Keratinocyte (primary cell): ENCODE results near the gene DPY19L3. TPM values are rescaled to one million over a fixed set of nuclear protein-coding genes. Genes with fewer than 3 reads are reported as not detected.
"Not testable (repeated sequence)": the region's sequence is repeated elsewhere in the genome, so short reads cannot be mapped to it uniquely, and the experiment has no call there.

Source experiments
- DNase-seq: peaks from one replicate; pipeline ENCODE4 v3.0.0-alpha.2; 2011; ENCODE audit warnings: low read depth, missing footprints, low spot score
- FAIRE-seq: peaks from 2 replicates; lab custom pipeline; 2011; peaks lifted over from hg19 to GRCh38; lab: Jason Lieb, UNC
- H2AFZ ChIP-seq: 2 replicates; pipeline ENCODE4 v1.6.0; 2012; ENCODE audit warnings: low read length, control low read depth, inconsistent platforms; ENCODE audit not compliant: control insufficient read depth
- H3K27ac ChIP-seq: 2 replicates; pipeline ENCODE4 v1.5.1; 2011; ENCODE audit warnings: low read length; ENCODE audit not compliant: control insufficient read depth, insufficient read depth
- H3K27me3 ChIP-seq: 3 replicates; pipeline ENCODE4 v1.6.0; 2011; ENCODE audit warnings: low read length; ENCODE audit not compliant: control insufficient read depth, insufficient read depth; ENCODE audit errors: extremely low read depth
- H3K36me3 ChIP-seq, 2 experiments: 2 replicates in 1 of 2; 3 replicates in 1 of 2; pipeline ENCODE4 v1.5.1; 2011; ENCODE audit warnings: low read length in 2 of 2, mild to moderate bottlenecking in 1 of 2; ENCODE audit not compliant: control insufficient read depth in 2 of 2, insufficient read depth in 2 of 2; ENCODE audit errors: extremely low read depth in 1 of 2
- H3K4me1 ChIP-seq: 3 replicates; pipeline ENCODE4 v1.5.1; 2011; ENCODE audit warnings: low read length; ENCODE audit not compliant: control insufficient read depth, insufficient read depth; ENCODE audit errors: extremely low read depth
- H3K4me2 ChIP-seq: 3 replicates; pipeline ENCODE4 v1.6.0; 2011; ENCODE audit warnings: low read depth, low read length; ENCODE audit not compliant: control insufficient read depth, insufficient read depth; ENCODE audit errors: extremely low read depth
- H3K4me3 ChIP-seq, 3 experiments: fragments of 200-600 bp in 1 of 3; sonication (generic) in 1 of 3; 2 replicates in 2 of 3; 3 replicates in 1 of 3; pipeline ENCODE4 v1.5.1; 2011 to 2016; ENCODE audit warnings: low read length in 3 of 3, mild to moderate bottlenecking in 3 of 3, control low read depth in 2 of 3, inconsistent platforms in 1 of 3, low read depth in 1 of 3, mixed read lengths in 1 of 3, mixed run types in 1 of 3, moderate library complexity in 1 of 3; ENCODE audit not compliant: control insufficient read depth in 2 of 3, insufficient read depth in 2 of 3; ENCODE audit errors: extremely low read depth in 1 of 3
- H3K79me2 ChIP-seq: 2 replicates; pipeline ENCODE4 v1.6.0; 2012; ENCODE audit warnings: low read length; ENCODE audit not compliant: control insufficient read depth, insufficient read depth
- H3K9ac ChIP-seq: 3 replicates; pipeline ENCODE4 v1.6.0; 2011; ENCODE audit warnings: low read length; ENCODE audit not compliant: control insufficient read depth, insufficient read depth; ENCODE audit errors: extremely low read depth
- H3K9me1 ChIP-seq: 3 replicates; pipeline ENCODE4 v1.6.0; 2011; ENCODE audit warnings: low read length; ENCODE audit not compliant: control insufficient read depth, insufficient read depth; ENCODE audit errors: extremely low read depth
- H3K9me3 ChIP-seq: 2 replicates; pipeline ENCODE4 v1.5.1; 2012; ENCODE audit warnings: low read depth, low read length; ENCODE audit not compliant: control insufficient read depth
- H4K20me1 ChIP-seq: 3 replicates; pipeline ENCODE4 v1.6.0; 2011; ENCODE audit warnings: low read length; ENCODE audit not compliant: control insufficient read depth, insufficient read depth; ENCODE audit errors: extremely low read depth
- EZH2 ChIP-seq: IDR thresholded peaks from one replicate; pipeline ENCODE4 v1.6.1; 2012; ENCODE audit warnings: inconsistent platforms, mild to moderate bottlenecking, low read length, moderate library complexity
- dilution Hi-C: fragments of 300-500 bp; cut with MboI; formaldehyde crosslinking; loops from one replicate; pipeline ENCODE4 v1.7.0; 2020; ENCODE audit warnings: low sequenced_read_pairs; ENCODE audit not compliant: extremely low pct_ligation_motif_present
- polyA plus RNA-seq, 5 experiments: library from polyadenylated mRNA; depleted of rRNA in 3 of 5; stranded (reverse) in 3 of 5; stranded (forward) in 1 of 5; unstranded in 1 of 5; fragments of >200 nt; gene quantifications; 1 replicate in 1 of 5; 2 replicates in 3 of 5; 3 replicates in 1 of 5; pipeline versions ENCODE4 v1.2.1 to v1.2.3, GENCODE V29; 2011 to 2012; ENCODE audit warnings: missing spikeins in 2 of 5, low read depth in 1 of 5, low replicate concordance in 1 of 5
- TF ChIP-seq, protein P1 (sequence below), 3 experiments: IDR thresholded peaks in 1 of 3; conservative IDR thresholded peaks in 1 of 3; optimal IDR thresholded peaks in 1 of 3; 2 replicates in 2 of 3; 3 replicates in 1 of 3; pipeline versions ENCODE3 to v1.5.1; 2011; ENCODE audit warnings: low read length in 3 of 3, mild to moderate bottlenecking in 3 of 3, moderate library complexity in 2 of 3, control low read depth in 1 of 3, inconsistent platforms in 1 of 3; ENCODE audit not compliant: insufficient read depth in 2 of 3; ENCODE audit errors: extremely low read depth in 1 of 3

Gene DPY19L3
- polyA plus RNA-seq, 1 donor (not counting 4 experiments of a cell fraction or from before 2014, with no cell fraction given) = 10.0 TPM

DNA sequence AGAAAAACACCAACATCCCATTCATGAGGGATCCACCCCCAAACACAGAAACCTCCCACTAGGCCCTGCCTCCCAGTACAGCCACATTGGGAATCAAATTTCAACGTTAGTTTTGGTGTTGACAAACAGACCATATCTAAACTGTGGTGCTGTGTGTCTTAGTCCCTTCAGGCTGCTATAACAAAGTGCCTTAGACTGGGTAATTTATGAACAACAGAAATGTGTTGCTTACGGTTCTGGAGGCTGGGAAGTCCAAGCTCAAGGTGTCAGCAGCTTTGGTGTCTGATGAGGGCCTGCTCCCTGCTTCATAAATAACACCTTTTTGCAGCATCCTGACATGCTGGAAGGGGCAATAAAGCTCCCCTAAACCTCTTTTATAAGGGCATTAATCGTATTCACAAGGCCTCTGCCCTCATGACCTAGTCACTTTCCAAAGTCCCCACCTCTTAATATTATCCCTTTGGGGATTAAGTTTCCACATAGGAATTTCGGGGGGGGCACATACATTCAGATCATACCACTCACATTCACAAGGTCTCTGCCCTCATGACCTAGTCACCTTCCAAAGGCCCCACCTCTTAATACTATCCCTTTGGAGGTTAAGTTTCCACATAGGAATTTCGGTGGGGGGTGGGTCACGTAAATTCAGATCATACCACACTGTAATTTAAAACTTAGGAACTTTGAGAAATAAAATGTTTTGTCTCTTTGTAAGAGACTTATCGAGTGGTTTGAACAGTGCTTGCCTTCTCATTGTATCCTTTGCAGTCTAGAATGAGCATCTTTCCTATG lies 32.6 kb upstream of the DPY19L3 start:
- FAIRE-seq (no peak), DNase-seq (no peak)
- H3K4me3 ChIP-seq = no peak overlapping the region
- H3K27me3 ChIP-seq = no peaks in the 10 kb centered on the region
- peaks cover 6% of the 10 kb centered on the region for H3K79me2 ChIP-seq
- dilution Hi-C loops = no loop called here
- peaks cover 17% of the 10 kb centered on the region for H3K4me1 ChIP-seq
- H3K9ac ChIP-seq = no peak overlapping the region
- peak overlapping the region; percentile 39 for H3K27ac ChIP-seq
- H3K9me3 ChIP-seq = no peaks in the 10 kb centered on the region
- peaks cover 5% of the 10 kb centered on the region for H4K20me1 ChIP-seq
- H2AFZ ChIP-seq = no peak overlapping the region
- TF ChIP-seq, protein P1, sequence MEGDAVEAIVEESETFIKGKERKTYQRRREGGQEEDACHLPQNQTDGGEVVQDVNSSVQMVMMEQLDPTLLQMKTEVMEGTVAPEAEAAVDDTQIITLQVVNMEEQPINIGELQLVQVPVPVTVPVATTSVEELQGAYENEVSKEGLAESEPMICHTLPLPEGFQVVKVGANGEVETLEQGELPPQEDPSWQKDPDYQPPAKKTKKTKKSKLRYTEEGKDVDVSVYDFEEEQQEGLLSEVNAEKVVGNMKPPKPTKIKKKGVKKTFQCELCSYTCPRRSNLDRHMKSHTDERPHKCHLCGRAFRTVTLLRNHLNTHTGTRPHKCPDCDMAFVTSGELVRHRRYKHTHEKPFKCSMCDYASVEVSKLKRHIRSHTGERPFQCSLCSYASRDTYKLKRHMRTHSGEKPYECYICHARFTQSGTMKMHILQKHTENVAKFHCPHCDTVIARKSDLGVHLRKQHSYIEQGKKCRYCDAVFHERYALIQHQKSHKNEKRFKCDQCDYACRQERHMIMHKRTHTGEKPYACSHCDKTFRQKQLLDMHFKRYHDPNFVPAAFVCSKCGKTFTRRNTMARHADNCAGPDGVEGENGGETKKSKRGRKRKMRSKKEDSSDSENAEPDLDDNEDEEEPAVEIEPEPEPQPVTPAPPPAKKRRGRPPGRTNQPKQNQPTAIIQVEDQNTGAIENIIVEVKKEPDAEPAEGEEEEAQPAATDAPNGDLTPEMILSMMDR (optimal IDR thresholded peaks at IDR 0.05 in 1 of 3, IDR thresholded peaks at IDR 0.05 in 1 of 3, conservative IDR thresholded peaks at IDR 0.05 in 1 of 3; ENCODE audit: extremely low read depth in 1 of 3, insufficient read depth in 2 of 3, low read length in 3 of 3) = no peak
- TF ChIP-seq EZH2 = no peak
- peak overlapping the region; percentile 56 for H3K4me2 ChIP-seq
- H3K36me3 ChIP-seq = peaks cover 4% of the 10 kb centered on the region in 2 experiments
- no peaks in the 10 kb centered on the region for H3K9me1 ChIP-seq

DNA sequence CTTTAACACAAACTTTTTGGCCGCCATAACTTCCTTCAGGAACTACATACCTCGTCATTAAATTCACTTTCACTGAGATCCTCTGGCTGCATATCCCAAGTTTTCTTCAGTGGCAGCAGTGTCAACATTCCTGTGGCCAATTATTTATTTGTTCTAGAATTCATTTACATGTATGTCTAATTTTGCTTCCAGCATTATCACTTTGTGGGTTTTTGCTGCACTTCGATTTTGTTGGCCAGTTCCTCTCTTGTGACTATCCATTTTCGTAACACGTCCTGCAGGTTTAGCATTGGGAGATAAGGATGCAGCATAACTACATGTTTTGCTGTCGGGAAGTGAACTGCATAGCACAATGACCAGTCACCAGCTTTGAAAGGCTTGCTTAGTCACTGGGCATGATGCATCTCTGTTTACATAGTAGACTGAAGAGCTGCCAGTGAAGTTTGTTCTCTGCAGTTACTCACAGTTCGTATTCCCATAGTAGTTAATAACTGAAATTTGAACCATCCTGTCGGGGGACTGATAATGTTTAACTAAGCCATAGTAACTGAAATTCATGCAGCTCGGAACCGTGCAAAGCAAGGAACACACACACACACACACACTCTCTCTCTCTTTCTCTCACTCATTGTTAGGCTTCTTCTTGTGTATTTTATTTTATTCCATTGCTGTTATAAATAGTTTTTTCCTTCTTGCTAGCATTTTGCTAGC lies 31.8 kb upstream of the DPY19L3 start:
- Histone ChIP-seq H3K9me1 (no peaks in the 10 kb centered on the region), H3K4me2 (peak overlapping the region; percentile 56), H3K27me3 (no peaks in the 10 kb centered on the region), H3K9me3 (no peaks in the 10 kb centered on the region), H3K27ac (peak overlapping the region; percentile 47), H3K4me3 (no peak overlapping the region), H3K79me2 (peaks cover 6% of the 10 kb centered on the region), H3K36me3 (peaks cover 4% of the 10 kb centered on the region in 2 experiments), H3K4me1 (peaks cover 17% of the 10 kb centered on the region), H2AFZ (no peak overlapping the region), H4K20me1 (peaks cover 5% of the 10 kb centered on the region), H3K9ac (no peak overlapping the region)
- FAIRE-seq (peak; percentile 99), DNase-seq (peak; percentile 89)
- TF ChIP-seq EZH2 = no peak
- TF ChIP-seq, protein P1 (optimal IDR thresholded peaks at IDR 0.05 in 1 of 3, IDR thresholded peaks at IDR 0.05 in 1 of 3, conservative IDR thresholded peaks at IDR 0.05 in 1 of 3; ENCODE audit: extremely low read depth in 1 of 3, insufficient read depth in 2 of 3, low read length in 3 of 3) = no peak
- dilution Hi-C loops = no loop called here

DNA sequence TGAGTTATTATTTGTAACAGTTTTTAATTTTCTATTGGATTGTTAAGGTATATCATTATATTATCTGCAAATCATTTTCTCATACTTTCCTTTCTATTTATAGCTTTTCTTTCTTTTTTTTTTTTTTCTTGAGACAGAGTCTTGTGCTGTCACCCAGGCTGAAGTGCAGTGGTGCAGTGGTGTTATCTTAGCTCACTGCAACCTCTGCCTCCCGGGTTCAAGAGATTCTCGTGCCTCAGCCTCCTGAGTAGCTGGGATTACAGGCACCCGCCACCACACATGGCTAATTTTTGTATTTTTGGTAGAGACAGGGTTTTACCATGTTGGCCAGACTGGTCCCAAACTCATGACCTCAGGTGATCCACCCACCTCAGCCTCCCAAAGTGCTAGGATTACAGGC lies 31.2 kb upstream of the DPY19L3 start:
- dilution Hi-C loops, H3K27me3 ChIP-seq, H3K4me3 ChIP-seq, H3K9me1 ChIP-seq, H3K9me3 ChIP-seq, H3K36me3 ChIP-seq, DNase-seq, H3K9ac ChIP-seq, H2AFZ ChIP-seq, FAIRE-seq, H4K20me1 ChIP-seq, H3K79me2 ChIP-seq, H3K4me2 ChIP-seq: not testable (repeated sequence)
- Histone ChIP-seq H3K27ac (peak overlapping the region; percentile 47), H3K4me1 (peaks cover 17% of the 10 kb centered on the region)
